CD14-positive monocyte (primary cell): ENCODE results near the gene ATP6V1G1. TPM values are rescaled to one million over a fixed set of nuclear protein-coding genes. Genes with fewer than 3 reads are reported as not detected.

ENCODE experiments used
- DNase-seq, 3 donors: peaks; one replicate each; pipeline ENCODE4 v3.0.0-alpha.2; 2011 to 2022
- H2AFZ ChIP-seq: 2 replicates; pipeline ENCODE4 v1.6.0; 2012; ENCODE audit warnings: mild to moderate bottlenecking, low read depth, low read length, inconsistent platforms; ENCODE audit not compliant: insufficient read depth, poor library complexity, severe bottlenecking
- H3K27ac ChIP-seq, 2 donors: 1 replicate in 1 of 2; 2 replicates in 1 of 2; pipeline ENCODE4 v1.5.1; 2012 to 2013; ENCODE audit warnings: low read length in 2 of 2, control low read depth in 1 of 2, inconsistent platforms in 1 of 2, low read depth in 1 of 2, mild to moderate bottlenecking in 1 of 2
- H3K27me3 ChIP-seq, 2 donors: one replicate each; pipeline versions ENCODE4 v1.6.0 to v1.6.1; 2011 to 2013; ENCODE audit warnings: low read length in 2 of 2; ENCODE audit not compliant: control insufficient read depth in 2 of 2, insufficient read depth in 2 of 2
- H3K36me3 ChIP-seq, 2 donors: replicated peaks in 1 of 2; 1 replicate in 1 of 2; 2 replicates in 1 of 2; pipeline versions ENCODE4 v1.5.1 to v1.6.1; 2012 to 2013; ENCODE audit warnings: low read length in 2 of 2, control low read depth in 1 of 2, inconsistent platforms in 1 of 2, mild to moderate bottlenecking in 1 of 2; ENCODE audit not compliant: insufficient read depth in 2 of 2, control insufficient read depth in 1 of 2
- H3K4me1 ChIP-seq, 2 donors: 1 replicate in 1 of 2; 2 replicates in 1 of 2; pipeline versions ENCODE4 v1.5.1 to v1.6.1; 2012 to 2013; ENCODE audit warnings: low read length in 2 of 2, control low read depth in 1 of 2, inconsistent platforms in 1 of 2, mild to moderate bottlenecking in 1 of 2, moderate library complexity in 1 of 2; ENCODE audit not compliant: insufficient read depth in 2 of 2, control insufficient read depth in 1 of 2
- H3K4me2 ChIP-seq: replicated peaks from 2 replicates; pipeline ENCODE3; 2012; ENCODE audit warnings: low read length, moderate library complexity, mild to moderate bottlenecking; ENCODE audit not compliant: poor library complexity, severe bottlenecking; ENCODE audit errors: extremely low read depth
- H3K4me3 ChIP-seq, 3 experiments: fragments of 200-600 bp in 1 of 3; sonication (generic) in 1 of 3; replicated peaks in 1 of 3; 1 replicate in 2 of 3; 2 replicates in 1 of 3; pipeline ENCODE4 v1.5.1; 2011 to 2013; ENCODE audit warnings: low read length in 3 of 3, mild to moderate bottlenecking in 3 of 3, control low read depth in 2 of 3, low read depth in 2 of 3, inconsistent platforms in 1 of 3, moderate library complexity in 1 of 3
- H3K79me2 ChIP-seq: 2 replicates; pipeline ENCODE4 v1.6.0; 2012; ENCODE audit warnings: mild to moderate bottlenecking, control low read depth, inconsistent platforms, low read length, moderate library complexity; ENCODE audit not compliant: insufficient read depth
- H3K9ac ChIP-seq: 2 replicates; pipeline ENCODE4 v1.6.0; 2017; ENCODE audit warnings: low read length, mild to moderate bottlenecking; ENCODE audit not compliant: insufficient read depth, poor library complexity, severe bottlenecking
- H3K9me3 ChIP-seq, 2 donors: replicated peaks in 1 of 2; 1 replicate in 1 of 2; 2 replicates in 1 of 2; pipeline versions ENCODE4 v1.5.1 to v1.6.1; 2012 to 2013; ENCODE audit warnings: low read length in 2 of 2, control low read depth in 1 of 2; ENCODE audit not compliant: control insufficient read depth in 1 of 2, insufficient read depth in 1 of 2
- H4K20me1 ChIP-seq: 2 replicates; pipeline ENCODE4 v1.6.0; 2012; ENCODE audit warnings: mild to moderate bottlenecking, low read length, control low read depth, moderate library complexity; ENCODE audit not compliant: insufficient read depth
- H3K27ac Mint-ChIP-seq, 7 donors: one replicate each; pipeline ENCODE4 v1.8.0; 2020; ENCODE audit warnings: mild to moderate bottlenecking in 7 of 7, mixed read lengths in 7 of 7, moderate library complexity in 6 of 7, inconsistent platforms in 2 of 7
- H3K27me3 Mint-ChIP-seq, 3 donors: one replicate each; pipeline ENCODE4 v1.8.0; 2021 to 2022; ENCODE audit warnings: low read depth in 3 of 3, mild to moderate bottlenecking in 3 of 3, mixed read lengths in 3 of 3, moderate library complexity in 3 of 3, inconsistent platforms in 1 of 3
- H3K36me3 Mint-ChIP-seq, 2 donors: one replicate each; pipeline ENCODE4 v1.8.0; 2020; ENCODE audit warnings: mixed read lengths in 2 of 2, inconsistent platforms in 1 of 2, mild to moderate bottlenecking in 1 of 2
- H3K4me1 Mint-ChIP-seq: one replicate; pipeline ENCODE4 v1.8.0; 2020; ENCODE audit warnings: mild to moderate bottlenecking, mixed read lengths
- H3K4me3 Mint-ChIP-seq, 2 donors: one replicate each; pipeline ENCODE4 v1.8.0; 2020; ENCODE audit warnings: mild to moderate bottlenecking in 2 of 2, mixed read lengths in 2 of 2, moderate library complexity in 1 of 2
- H3K9me3 Mint-ChIP-seq, 7 donors: one replicate each; pipeline ENCODE4 v1.8.0; 2020 to 2022; ENCODE audit warnings: mixed read lengths in 7 of 7, mild to moderate bottlenecking in 6 of 7, moderate library complexity in 6 of 7, inconsistent platforms in 2 of 7
- WGBS: methylation state at CpG from one replicate; pipeline ENCODE4 v1.1.5; 2013; ENCODE audit warnings: missing lambda C conversion rate; ENCODE audit not compliant: insufficient coverage; 5-methylcytosine and 5-hydroxymethylcytosine counted together
- intact Hi-C, 2 donors: fragments of 100-400 bp; cut with micrococcal nuclease; formaldehyde crosslinking; loops; one replicate each; pipeline versions ENCODE4 v1.15.0 to v1.15.1; 2023
- polyA plus RNA-seq, 3 donors: library from polyadenylated mRNA; depleted of rRNA in 1 of 3; unstranded in 2 of 3; stranded (reverse) in 1 of 3; fragments of 300-500 nt in 2 of 3; fragments of >200 nt in 1 of 3; fragmentation: Illumina TruSeq in 2 of 3; gene quantifications; 1 replicate in 2 of 3; 2 replicates in 1 of 3; pipeline ENCODE4 v1.2.3, GENCODE V29; 2012 to 2021
- TF ChIP-seq, protein P1 (sequence below): fragments of 200-600 bp; IDR thresholded peaks from one replicate; pipeline ENCODE4 v1.8.0; 2022; ENCODE audit warnings: antibody characterized with exemption, mild to moderate bottlenecking

The ATP6V1G1 gene
- polyA plus RNA-seq, 3 donors, result 146 to 226 (median 214) TPM

DNA sequence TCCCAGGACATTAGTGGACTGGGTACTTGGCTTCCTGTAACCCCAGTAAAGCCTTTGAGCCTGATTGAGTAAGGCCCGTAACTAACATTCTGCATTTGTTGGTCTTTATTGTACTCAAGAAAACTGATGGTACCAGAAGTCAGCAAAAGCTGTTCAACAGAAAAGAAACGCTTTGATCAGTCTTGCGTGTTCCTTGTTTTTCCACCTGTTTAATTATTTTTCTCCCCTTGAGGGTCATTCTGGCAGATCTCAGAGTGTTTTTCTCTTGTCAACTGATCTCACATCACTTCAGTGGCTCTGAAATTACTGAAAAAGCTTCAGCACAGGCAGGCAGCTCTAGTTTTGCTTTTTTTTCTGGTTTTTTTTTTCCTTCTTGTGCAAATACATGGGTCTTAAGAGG, 17.4 kb downstream of the ATP6V1G1 start:
- peaks cover 7 to 15% of the 10 kb centered on the region in 2 donors for H3K4me1 ChIP-seq
- TF ChIP-seq, protein P1, sequence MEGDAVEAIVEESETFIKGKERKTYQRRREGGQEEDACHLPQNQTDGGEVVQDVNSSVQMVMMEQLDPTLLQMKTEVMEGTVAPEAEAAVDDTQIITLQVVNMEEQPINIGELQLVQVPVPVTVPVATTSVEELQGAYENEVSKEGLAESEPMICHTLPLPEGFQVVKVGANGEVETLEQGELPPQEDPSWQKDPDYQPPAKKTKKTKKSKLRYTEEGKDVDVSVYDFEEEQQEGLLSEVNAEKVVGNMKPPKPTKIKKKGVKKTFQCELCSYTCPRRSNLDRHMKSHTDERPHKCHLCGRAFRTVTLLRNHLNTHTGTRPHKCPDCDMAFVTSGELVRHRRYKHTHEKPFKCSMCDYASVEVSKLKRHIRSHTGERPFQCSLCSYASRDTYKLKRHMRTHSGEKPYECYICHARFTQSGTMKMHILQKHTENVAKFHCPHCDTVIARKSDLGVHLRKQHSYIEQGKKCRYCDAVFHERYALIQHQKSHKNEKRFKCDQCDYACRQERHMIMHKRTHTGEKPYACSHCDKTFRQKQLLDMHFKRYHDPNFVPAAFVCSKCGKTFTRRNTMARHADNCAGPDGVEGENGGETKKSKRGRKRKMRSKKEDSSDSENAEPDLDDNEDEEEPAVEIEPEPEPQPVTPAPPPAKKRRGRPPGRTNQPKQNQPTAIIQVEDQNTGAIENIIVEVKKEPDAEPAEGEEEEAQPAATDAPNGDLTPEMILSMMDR, result no peak
- no peak for DNase-seq
- Mint-ChIP-seq H3K4me1 (peaks cover 34% of the 10 kb centered on the region), H3K9me3 (peaks cover 15 to 22% (median 20%) of the 10 kb centered on the region in 7 donors), H3K4me3 (no peak overlapping the region), H3K27me3 (peaks cover 0 to 2% (median 2%) of the 10 kb centered on the region in 3 donors), H3K36me3 (peaks cover 26 to 32% of the 10 kb centered on the region in 2 donors), H3K27ac (no peak overlapping the region)
- WGBS, result 97% methylated on average over 3 of the region's 3 CpGs
- H3K36me3 ChIP-seq, result peaks cover 8 to 13% of the 10 kb centered on the region in 2 donors
- intact Hi-C loops, result no loop called here
- H4K20me1 ChIP-seq, result no peaks in the 10 kb centered on the region
- no peaks in the 10 kb centered on the region for H3K27me3 ChIP-seq
- H3K4me2 ChIP-seq, result no peak overlapping the region
- H3K4me3 ChIP-seq, result no peak overlapping the region
- no peak overlapping the region for H2AFZ ChIP-seq
- H3K9ac ChIP-seq, result no peak overlapping the region
- no peak overlapping the region for H3K27ac ChIP-seq
- no peaks in the 10 kb centered on the region for H3K79me2 ChIP-seq
- H3K9me3 ChIP-seq, result peaks cover 12 to 20% of the 10 kb centered on the region in 2 donors

DNA sequence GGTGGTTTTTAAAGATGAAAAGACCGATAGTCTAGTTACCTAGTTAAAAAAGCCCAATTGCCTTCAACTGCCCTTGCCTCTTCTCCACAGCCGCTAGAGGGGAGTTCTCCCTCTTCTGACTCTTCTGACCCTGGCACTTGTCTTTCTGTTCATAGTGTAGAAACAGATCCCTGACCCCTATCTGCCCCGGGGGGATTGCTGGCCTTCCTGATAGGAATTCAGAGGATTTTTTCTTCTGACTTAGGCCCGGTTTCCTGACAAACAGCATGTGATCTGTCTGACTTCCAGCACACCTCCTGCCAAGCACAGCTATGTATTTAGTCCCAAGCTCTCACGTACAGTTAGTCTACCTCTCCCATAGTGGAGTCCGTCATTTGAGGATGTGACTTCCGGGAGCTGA, 18.5 kb downstream of the ATP6V1G1 start:
- Histone ChIP-seq H3K9ac (no peak overlapping the region), H4K20me1 (no peaks in the 10 kb centered on the region), H3K27ac (no peak overlapping the region), H3K9me3 (peaks cover 3 to 11% of the 10 kb centered on the region in 2 donors), H3K4me3 (no peak overlapping the region), H2AFZ (no peak overlapping the region), H3K36me3 (peaks cover 0 to 2% of the 10 kb centered on the region in 2 donors), H3K4me1 (peaks cover 14 to 24% of the 10 kb centered on the region in 2 donors), H3K27me3 (no peaks in the 10 kb centered on the region), H3K4me2 (no peak overlapping the region), H3K79me2 (no peaks in the 10 kb centered on the region)
- intact Hi-C loops, result no loop called here
- H3K27me3 Mint-ChIP-seq, result peaks cover 0 to 2% (median 2%) of the 10 kb centered on the region in 3 donors
- H3K27ac Mint-ChIP-seq, result no peak overlapping the region
- H3K4me3 Mint-ChIP-seq, result no peak overlapping the region
- H3K4me1 Mint-ChIP-seq, result peaks cover 42% of the 10 kb centered on the region
- TF ChIP-seq, protein P1, result no peak
- peaks cover 18 to 21% of the 10 kb centered on the region in 2 donors for H3K36me3 Mint-ChIP-seq
- WGBS, result 65% methylated on average over 4 of the region's 7 CpGs
- H3K9me3 Mint-ChIP-seq, result peaks cover 8 to 12% (median 10%) of the 10 kb centered on the region in 7 donors
- DNase-seq, result no peak
